HG02571 (cell line): ENCODE measurements around the gene LIF.
"Not testable (repeated sequence)": the region's sequence is repeated elsewhere in the genome, so short reads cannot be mapped to it uniquely, and the experiment has no call there.

Source experiments
- ATAC-seq: cut with Tn5 transposase; IDR thresholded peaks from one replicate; pipeline ENCODE4 v1.9.1; 2021; ENCODE audit warnings: mild to moderate bottlenecking, moderate library complexity; ENCODE audit not compliant: unreplicated experiment

The LIF gene

GRCh38 chr22:30228509-30229359 is 17.8 kb downstream of the LIF start:
- no peak for ATAC-seq

DNA sequence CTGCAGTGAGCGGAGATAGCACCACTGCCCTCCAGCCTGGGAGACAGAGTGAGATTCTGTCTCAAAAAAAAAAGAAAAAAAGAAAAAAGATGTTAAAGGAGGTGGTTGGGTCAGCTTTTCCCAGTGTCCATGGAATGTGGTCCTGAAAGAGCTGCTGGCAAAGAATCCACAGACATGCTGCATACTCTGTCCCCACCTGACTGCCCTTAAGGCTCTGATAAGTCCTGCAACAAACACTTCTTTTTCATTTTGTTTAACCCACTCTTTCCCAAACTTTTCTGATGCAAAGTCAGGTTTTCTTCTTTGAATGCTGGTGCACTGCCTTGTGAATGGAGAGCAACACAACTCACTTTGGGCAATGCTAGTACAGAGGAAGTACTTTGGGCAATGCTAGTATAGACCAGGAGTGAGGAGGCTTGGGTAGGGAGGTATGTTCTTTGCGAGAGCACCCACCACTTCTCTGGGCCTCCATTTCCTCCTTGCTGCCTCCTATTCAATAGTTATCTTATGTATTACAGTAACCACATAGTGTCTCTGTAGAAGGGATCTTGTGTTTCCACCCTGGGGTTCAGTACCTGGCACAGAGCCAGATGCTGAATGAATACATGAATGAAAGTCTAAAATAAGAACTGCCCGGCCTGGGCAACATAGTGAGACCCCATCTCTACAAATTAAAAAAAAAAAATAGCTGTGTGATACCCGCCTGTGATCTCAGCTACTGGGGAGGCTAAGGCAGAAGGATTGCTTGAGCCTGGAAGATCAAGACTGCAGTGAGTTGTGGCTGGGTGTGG is 18.9 kb downstream of the LIF start:
- no peak for ATAC-seq

GRCh38 chr22:30226192-30226832 is 20.2 kb downstream of the LIF start:
- no peak for ATAC-seq

DNA sequence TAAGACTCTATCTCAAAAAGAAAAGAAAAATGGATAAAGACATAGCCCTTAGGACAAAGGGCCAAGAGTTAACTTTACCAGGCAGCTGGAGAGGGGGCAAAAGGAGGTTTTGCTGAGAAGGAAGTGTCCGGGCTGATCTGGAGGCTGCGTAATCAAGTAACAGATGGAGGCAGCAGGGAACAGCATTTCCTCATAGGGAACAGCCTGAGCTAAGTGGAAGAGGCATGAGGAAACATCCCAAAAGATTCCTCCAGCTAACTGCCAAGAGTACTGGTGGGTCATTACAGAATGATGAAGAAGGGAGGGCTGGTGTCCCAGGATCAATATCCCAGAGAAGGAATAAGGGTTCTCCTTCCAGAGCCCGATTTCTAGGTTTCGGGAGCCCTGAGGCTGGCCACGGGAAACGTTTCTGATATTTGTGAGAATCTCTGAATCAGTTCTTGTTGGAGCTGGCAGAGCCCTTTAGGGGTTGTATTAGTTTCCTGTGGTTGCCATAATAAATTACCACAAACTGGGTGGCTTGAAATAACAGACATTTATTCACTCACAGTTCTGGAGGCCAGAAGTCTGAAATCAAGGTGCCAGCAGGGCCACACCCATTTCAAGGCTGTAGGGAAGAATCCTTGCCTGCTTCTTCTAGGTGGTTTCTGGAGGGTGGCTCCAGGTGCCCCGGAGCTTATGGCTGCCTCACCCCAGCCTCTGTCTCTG is 21.2 kb downstream of the LIF start:
- no peak for ATAC-seq

DNA sequence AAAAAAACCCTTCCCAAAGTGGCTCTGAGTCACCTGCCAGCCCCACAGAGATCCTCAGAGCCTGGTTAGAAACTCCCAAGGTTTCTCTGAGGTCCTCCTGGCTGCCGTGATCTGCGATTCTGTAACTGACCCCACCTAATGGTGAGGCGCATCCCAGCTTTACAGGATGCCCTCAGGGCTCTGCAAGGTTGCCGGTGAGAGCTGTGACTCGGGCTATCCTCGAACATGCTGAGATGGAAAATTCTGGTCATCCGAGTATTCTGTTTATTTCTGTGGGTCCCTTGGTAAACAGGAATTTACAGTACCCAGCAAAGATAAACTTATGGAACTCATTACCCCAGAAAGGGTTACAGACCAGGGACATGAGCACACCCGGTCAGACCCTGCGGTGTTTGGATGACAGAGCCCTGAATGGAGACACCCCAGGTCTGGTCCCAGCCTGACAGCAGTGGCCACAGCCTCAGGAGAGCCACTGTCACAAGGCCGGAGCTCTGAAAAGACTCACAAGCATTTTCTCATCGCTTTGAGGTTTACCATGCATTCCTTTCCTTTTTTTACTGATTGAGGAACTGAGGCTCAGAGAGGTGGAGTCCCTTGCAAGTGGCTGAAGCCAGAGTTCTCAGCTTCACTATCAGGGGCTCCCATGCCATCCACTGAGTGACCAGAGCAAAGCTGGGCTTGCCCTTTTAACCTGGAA is 22.2 kb downstream of the LIF start:
- no peak for ATAC-seq

DNA sequence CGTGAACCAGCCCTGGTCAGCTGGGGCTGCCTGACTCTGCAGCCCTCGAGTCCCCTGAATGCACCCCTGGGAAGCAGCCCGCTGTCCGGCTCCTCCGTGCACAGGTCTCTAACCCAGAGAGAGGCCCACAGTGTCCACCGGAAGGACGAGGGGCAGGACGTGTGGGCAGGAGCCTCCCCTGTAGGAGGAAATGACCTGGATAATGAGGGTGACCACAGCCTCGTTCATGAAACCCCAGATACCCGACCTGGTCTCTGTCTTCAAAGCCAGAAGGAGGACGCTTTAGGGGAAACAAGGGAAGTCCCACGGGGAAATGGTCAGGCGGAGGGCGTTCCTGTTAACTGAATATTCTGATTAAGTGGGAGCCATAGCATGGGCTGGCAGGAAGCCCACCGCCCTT is 23.3 kb downstream of the LIF start:
- ATAC-seq = no peak

DNA sequence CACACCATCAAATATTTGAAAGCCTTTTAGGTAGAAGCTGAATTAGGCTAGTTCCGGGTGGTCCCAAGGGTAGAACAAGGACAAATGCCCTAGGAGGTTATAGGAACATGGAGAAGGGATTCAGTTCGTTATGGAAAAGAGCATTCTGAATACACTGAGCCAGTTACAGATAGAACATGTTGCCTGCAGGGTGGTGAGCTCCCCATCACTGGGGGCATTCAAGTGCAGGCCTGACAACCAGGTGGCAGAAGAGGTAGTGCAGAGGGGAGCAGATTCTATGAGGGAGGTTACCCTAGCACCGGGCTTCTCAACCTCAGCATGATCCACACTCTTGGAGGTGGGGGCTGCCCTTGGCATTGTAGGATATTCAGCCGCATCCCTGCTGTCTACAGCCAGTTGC is 24.2 kb downstream of the LIF start:
- ATAC-seq = no peak

DNA sequence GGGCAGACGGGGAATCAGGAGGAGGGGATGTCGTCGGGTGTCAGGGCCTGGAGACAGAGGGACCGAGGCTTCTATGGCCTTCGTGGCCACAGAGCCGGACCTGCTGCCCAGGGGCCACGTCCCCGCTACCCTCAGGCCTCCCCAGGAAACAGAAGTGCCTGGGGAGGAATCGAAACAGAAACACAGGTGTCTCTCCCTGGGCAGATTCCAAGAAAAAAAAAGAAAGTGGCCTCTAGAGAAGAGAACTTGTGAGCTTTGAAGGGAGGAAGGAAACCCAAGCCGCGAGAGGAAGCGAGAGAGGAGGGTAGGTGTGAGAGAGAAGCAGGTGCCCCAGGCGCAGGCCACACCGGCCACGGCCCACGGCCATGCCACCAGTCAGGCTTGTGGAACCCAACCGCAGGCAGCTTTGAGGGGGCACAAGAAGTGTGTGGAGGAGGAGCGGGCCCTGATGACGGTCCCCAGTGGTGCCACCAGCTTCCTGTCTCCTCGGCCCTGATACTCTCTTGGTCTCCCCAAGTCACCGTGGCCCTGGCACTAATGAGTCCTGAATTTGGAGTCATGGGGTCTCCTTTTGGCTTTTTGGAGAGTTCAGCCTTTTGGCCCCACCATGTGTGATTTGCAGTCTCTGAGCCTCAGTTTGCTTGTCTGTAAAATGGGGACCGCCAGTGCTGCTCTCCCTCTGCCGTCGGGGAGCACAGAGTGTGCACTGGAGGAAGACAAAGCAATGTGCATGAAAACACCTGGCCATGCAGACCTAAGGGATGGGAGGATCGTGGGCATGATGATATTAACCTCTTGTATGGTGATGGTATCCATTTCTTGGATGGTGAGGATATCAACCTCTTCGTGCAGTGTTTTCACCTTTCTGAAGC is 25.2 kb downstream of the LIF start:
- ATAC-seq = no peak

DNA sequence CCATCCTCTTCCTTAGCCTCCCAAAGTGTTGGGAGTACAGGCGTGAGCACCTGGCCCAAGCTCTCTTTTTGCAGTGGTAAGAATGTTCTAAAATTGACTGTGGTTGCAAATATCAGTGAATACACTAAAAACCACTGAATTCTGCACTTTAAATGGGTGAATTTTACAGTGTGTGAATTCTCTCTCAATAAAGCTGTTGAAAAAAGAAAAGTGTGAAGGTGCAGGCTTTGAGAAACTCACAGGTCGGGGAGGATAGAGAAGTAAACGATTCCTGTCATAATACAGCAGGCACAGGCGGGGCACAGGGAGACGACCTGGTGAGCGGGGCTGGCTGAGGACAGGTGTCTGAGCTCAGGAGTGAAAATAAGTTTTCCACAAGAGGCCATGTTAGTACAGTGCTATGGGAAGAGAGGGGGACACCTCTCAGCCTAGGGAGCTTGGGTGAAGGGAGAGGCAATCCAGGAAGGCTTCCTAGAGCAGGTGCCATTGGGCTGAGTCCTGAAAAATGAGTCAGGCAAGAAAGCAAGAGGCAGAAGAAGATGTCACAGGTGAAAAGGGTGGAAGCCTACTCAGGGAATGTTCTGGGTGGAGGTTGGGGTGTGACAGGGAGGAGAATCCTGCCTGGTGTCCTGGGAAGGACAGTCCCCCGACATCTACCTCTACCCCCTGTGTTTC is 26.1 kb downstream of the LIF start:
- ATAC-seq = no peak

DNA sequence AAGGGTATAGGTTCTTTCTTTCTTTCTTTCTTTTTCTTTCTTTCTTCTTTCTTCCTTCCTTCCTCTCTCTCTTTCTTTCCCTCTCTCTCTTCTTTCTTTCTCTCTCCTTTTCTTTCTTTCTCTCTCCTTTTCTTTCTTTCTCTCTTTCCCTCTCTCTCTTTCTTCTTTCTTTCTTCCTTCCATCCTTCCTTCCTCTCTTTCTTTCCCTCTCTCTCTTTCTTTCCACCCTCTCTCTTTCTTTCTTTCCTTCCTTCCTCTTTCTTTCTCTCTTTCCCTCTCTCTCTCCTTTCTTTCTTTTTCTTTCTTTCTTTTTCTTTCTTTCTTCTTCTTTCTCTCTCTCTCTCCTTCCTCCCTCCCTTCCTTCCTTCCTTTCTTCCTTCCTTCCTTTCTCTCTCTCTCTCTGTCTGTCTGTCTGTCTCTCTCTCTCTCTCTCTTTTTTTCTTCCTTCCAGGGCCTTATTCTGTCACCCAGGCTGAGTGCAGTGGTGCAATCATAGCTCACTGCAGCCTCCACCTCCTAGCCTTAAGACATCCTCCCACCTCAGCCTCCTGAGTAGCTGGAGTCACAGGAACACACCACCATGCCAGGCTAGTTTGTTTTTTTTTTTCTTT is 26.8 kb downstream of the LIF start:
- no peak for ATAC-seq

DNA sequence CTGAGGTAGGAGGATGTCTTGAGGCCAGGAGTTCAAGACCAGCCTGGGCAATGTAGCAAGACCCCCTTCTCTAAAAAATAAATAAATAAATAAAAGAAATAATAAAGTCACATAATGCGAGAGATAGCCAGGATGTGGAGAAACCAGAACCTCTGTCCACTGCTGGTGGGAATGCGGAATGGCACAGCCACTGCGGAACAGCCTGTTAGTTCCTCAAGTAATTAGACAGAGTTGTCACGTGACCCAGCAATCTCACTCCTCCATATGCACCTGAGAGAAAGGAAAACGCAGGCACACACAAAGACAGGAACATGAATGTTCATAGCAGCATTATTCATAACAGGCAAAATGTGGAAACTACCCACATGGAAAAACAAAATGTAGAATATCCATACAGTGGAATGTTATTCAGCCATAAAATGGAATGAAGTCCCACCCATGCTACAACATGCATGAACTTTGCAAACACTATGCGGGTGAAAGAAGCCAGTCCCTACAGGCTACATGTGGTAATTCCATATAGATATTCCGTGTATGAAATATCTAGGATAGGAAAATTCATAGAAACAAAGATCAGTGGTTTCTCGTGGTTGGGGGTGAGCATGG is 27.4 kb downstream of the LIF start:
- ATAC-seq = no peak

GRCh38 chr22:30217698-30218560 is 28.6 kb downstream of the LIF start:
- ATAC-seq = no peak

- ATAC-seq = no peak
Measured at GRCh38 chr22:30216710-30217109, 29.8 kb downstream of the LIF start.

DNA sequence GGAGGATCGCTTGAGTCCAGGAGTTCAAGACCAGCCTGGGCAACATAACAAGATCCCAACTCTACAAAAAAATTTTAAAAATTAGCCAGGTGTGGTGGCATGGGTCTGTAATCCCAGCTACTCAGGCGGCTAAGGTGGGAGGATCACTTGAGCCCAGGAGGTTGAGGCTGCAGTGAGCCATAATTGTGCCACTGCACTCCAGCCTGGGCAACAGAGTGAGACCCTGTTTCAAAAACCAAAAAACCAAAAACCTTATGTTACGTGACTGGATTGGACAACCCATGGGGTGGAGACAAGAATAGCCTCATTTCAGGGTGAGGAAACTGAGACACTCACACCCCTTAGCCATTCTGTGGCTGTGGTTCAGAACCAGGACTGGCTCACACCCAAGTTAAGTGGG is 30.3 kb downstream of the LIF start:
- ATAC-seq = not testable (repeated sequence)

DNA sequence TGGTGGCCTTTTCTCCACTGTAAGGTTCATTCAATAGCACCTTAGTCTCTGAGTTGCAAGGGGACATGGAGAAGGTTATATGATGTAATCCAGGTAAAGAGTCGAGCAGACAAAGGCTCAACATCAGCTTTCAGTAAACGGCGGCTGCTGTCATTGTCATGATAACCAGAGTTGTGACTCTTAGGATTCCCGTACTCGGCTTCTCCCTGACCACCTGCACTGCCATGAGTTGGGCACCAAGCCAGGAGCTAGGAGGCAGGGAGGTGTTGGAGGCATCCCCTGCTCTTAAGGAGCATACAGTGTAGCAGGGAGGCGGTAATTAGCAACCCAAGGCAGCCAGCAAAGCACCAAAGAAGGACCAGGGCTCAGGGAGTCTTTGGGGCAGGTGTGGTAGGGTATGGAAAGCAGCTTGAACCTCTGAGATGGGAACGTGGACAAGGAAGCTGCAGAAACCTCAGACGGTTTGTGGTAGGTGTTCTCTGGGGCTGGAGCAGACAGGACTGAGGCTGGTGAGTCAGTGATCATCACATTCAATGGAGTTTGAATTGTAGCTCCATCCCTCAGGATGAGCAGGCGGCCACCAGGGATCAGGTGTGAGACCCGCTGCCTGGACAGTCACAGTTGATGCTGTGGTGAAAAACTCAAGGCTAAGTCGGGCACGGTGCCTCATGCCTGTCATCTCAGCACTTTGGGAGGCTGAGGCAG is 31.7 kb downstream of the LIF start:
- no peak for ATAC-seq

- no peak for ATAC-seq
Measured at GRCh38 chr22:30212996-30213441, 33.5 kb downstream of the LIF start.
